H1 (cell line): Measurements from ENCODE around the gene CA10.

Experiments used
- CTCF ChIP-seq, 3 experiments: IDR thresholded peaks; 1 replicate in 2 of 3; 2 replicates in 1 of 3; pipeline versions ENCODE4 v1.5.1 to v1.6.1; 2011; ENCODE audit warnings: low read length in 3 of 3, mild to moderate bottlenecking in 3 of 3, inconsistent platforms in 2 of 3, low read depth in 1 of 3, moderate library complexity in 1 of 3; ENCODE audit not compliant: insufficient read depth in 1 of 3; ENCODE audit errors: control extremely low read depth in 1 of 3
- GABPA ChIP-seq: IDR thresholded peaks from 2 replicates; pipeline ENCODE4 v1.6.1; 2011; ENCODE audit warnings: mild to moderate bottlenecking, low read length, moderate library complexity, borderline replicate concordance; ENCODE audit not compliant: insufficient read depth
- POLR2AphosphoS5 ChIP-seq: IDR thresholded peaks from 2 replicates; pipeline ENCODE4 v1.6.1; 2011; ENCODE audit warnings: low read depth, low read length
- RAD21 ChIP-seq, 2 experiments: IDR thresholded peaks in 1 of 2; conservative IDR thresholded peaks in 1 of 2; 2 replicates each; pipeline ENCODE4 v1.6.1; 2011; ENCODE audit warnings: low read depth in 2 of 2, low read length in 2 of 2, improper control_type of control experiment in 1 of 2, inconsistent platforms in 1 of 2, mild to moderate bottlenecking in 1 of 2, moderate library complexity in 1 of 2
- ZNF274 ChIP-seq: IDR thresholded peaks from 2 replicates; pipeline ENCODE4 v1.7.0; 2012; ENCODE audit warnings: low read length, borderline replicate concordance; ENCODE audit errors: extremely low read depth
- TF ChIP-seq, protein P1 (sequence below): IDR thresholded peaks from 2 replicates; pipeline ENCODE4 v1.6.1; 2011; ENCODE audit warnings: low read depth, mild to moderate bottlenecking, low read length; ENCODE audit not compliant: insufficient read depth

DNA sequence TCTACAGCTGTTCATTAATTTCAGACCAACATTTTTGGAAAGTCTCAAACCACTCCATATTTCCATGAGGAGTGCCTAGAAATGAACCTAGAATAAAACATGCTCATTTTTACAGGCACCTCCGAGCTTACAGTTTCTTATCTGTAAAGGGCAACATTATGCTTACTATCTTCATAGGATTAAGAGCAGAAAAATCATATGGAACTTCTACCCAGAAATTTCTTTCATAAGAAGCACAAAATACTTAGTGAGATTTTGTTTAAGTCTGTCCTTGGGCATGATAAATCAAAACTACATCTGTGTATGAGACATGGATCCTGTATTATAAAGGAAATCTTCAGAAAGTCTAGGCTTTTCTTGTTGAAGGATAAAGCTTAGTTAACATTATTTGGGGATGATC lies 187.4 kb downstream of the CA10 start:
- TF ChIP-seq, protein P1, sequence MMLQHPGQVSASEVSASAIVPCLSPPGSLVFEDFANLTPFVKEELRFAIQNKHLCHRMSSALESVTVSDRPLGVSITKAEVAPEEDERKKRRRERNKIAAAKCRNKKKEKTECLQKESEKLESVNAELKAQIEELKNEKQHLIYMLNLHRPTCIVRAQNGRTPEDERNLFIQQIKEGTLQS = no peak
- TF ChIP-seq CTCF (IDR thresholded peaks at IDR 0.05; ENCODE audit: control extremely low read depth in 1 of 3, insufficient read depth in 1 of 3, low read depth in 1 of 3, low read length in 3 of 3) = no peak
- TF ChIP-seq RAD21 (IDR thresholded peaks at IDR 0.05 in 1 of 2, conservative IDR thresholded peaks at IDR 0.05 in 1 of 2; ENCODE audit: low read depth in 2 of 2, low read length in 2 of 2) = no peak
- no peak for TF ChIP-seq ZNF274
- TF ChIP-seq POLR2AphosphoS5 = no peak
- no peak for TF ChIP-seq GABPA
